H1 (cell line): ENCODE measurements around the gene CCL7. TPM values are rescaled to one million over a fixed set of nuclear protein-coding genes. Genes with fewer than 3 reads are reported as not detected.

ENCODE experiments used
- CTCF ChIA-PET: fragments of 300-600 bp; sonication (Branson Sonifier 250); formaldehyde crosslinking; loops from one replicate; lab custom pipeline; 2021; ENCODE audit not compliant: partially characterized antibody; lab: Charles Lee
- POLR2A ChIA-PET: fragments of 300-600 bp; sonication (Branson Sonifier 250); formaldehyde crosslinking; loops from one replicate; lab custom pipeline; 2021; ENCODE audit warnings: inconsistent platforms; ENCODE audit not compliant: partially characterized antibody; lab: Charles Lee
- DNase-seq, 2 experiments: peaks; one replicate each; pipeline versions ENCODE4 v3.0.0 to v3.0.0-alpha.2; 2010 to 2022; ENCODE audit warnings: low spot score in 2 of 2, low read depth in 1 of 2, mixed read lengths in 1 of 2
- FAIRE-seq: peaks from 2 replicates; lab custom pipeline; 2011; peaks lifted over from hg19 to GRCh38; lab: Jason Lieb, UNC
- H2AFZ ChIP-seq: 2 replicates; pipeline ENCODE4 v1.8.1; 2012; ENCODE audit warnings: low read length, inconsistent platforms
- H2AK5ac ChIP-seq: 2 replicates; pipeline ENCODE4 v1.6.1; 2013; ENCODE audit warnings: low read depth, low read length
- H2BK120ac ChIP-seq: replicated peaks from 2 replicates; pipeline ENCODE3; 2013; ENCODE audit warnings: low read depth, low read length, inconsistent platforms
- H2BK12ac ChIP-seq: 2 replicates; pipeline ENCODE4 v1.6.1; 2013; ENCODE audit warnings: low read depth, low read length
- H2BK15ac ChIP-seq: 2 replicates; pipeline ENCODE4 v1.6.1; 2013; ENCODE audit warnings: low read length
- H2BK20ac ChIP-seq: 2 replicates; pipeline ENCODE4 v1.6.1; 2013; ENCODE audit warnings: low read length
- H2BK5ac ChIP-seq: 2 replicates; pipeline ENCODE4 v1.6.1; 2013; ENCODE audit warnings: low read depth, low read length
- H3K14ac ChIP-seq: 2 replicates; pipeline ENCODE4 v1.6.1; 2013; ENCODE audit warnings: inconsistent platforms; ENCODE audit not compliant: insufficient read length
- H3K18ac ChIP-seq: 2 replicates; pipeline ENCODE4 v1.6.1; 2013; ENCODE audit warnings: low read length; ENCODE audit errors: extremely low read depth
- H3K23ac ChIP-seq: 2 replicates; pipeline ENCODE4 v1.6.1; 2013; ENCODE audit warnings: inconsistent platforms; ENCODE audit not compliant: insufficient read length
- H3K23me2 ChIP-seq: 2 replicates; pipeline ENCODE4 v1.6.1; 2013; ENCODE audit warnings: low read depth, low read length
- H3K27ac ChIP-seq: 2 replicates; pipeline ENCODE4 v1.6.1; 2011; ENCODE audit warnings: low read depth, low read length, inconsistent platforms
- H3K27me3 ChIP-seq, 4 experiments: replicated peaks in 1 of 4; 1 replicate in 1 of 4; 2 replicates in 3 of 4; pipeline versions ENCODE4 v1.6.1 to v1.8.1; 2011 to 2013; ENCODE audit warnings: low read length in 3 of 4, mild to moderate bottlenecking in 3 of 4, inconsistent platforms in 2 of 4, mixed read lengths in 2 of 4, moderate library complexity in 1 of 4; ENCODE audit not compliant: control insufficient read depth in 3 of 4, insufficient read depth in 3 of 4; ENCODE audit errors: extremely low read depth in 1 of 4
- H3K36me3 ChIP-seq, 4 experiments: 2 replicates each; pipeline versions ENCODE4 v1.6.1 to v1.8.1; 2011 to 2013; ENCODE audit warnings: mild to moderate bottlenecking in 4 of 4, low read length in 3 of 4, moderate library complexity in 2 of 4, control low read depth in 1 of 4, inconsistent platforms in 1 of 4; ENCODE audit not compliant: insufficient read depth in 4 of 4, control insufficient read depth in 2 of 4
- H3K4ac ChIP-seq: replicated peaks from 2 replicates; pipeline ENCODE3; 2013; ENCODE audit warnings: low read length, low read depth, mixed read lengths, inconsistent platforms; ENCODE audit not compliant: insufficient read length
- H3K4me1 ChIP-seq, 4 experiments: replicated peaks in 1 of 4; 1 replicate in 1 of 4; 2 replicates in 3 of 4; pipeline versions ENCODE4 v1.6.1 to v1.8.1; 2011 to 2013; ENCODE audit warnings: low read length in 3 of 4, inconsistent platforms in 2 of 4, mixed read lengths in 1 of 4; ENCODE audit not compliant: insufficient read depth in 4 of 4, control insufficient read depth in 3 of 4
- H3K4me2 ChIP-seq, 2 experiments: 2 replicates each; pipeline versions ENCODE4 v1.6.1 to v1.8.1; 2011 to 2013; ENCODE audit warnings: low read depth in 2 of 2, low read length in 2 of 2, control low read depth in 1 of 2, inconsistent platforms in 1 of 2, mild to moderate bottlenecking in 1 of 2; ENCODE audit not compliant: insufficient read depth in 1 of 2
- H3K4me3 ChIP-seq, 4 experiments: fragments of 200-600, 300-600 bp in 1 of 4; sonication (generic), shearing (Covaris generic), sonication (Bioruptor Twin) in 1 of 4; 2 replicates each; pipeline versions ENCODE4 v1.5.1 to v1.8.1; 2011 to 2016; ENCODE audit warnings: low read length in 4 of 4, low read depth in 3 of 4, control low read depth in 2 of 4, inconsistent platforms in 2 of 4, mild to moderate bottlenecking in 2 of 4, mixed read lengths in 1 of 4, moderate library complexity in 1 of 4; ENCODE audit not compliant: insufficient read depth in 2 of 4; ENCODE audit errors: extremely low read depth in 1 of 4
- H3K56ac ChIP-seq: replicated peaks from 2 replicates; pipeline ENCODE3; 2013; ENCODE audit warnings: low read depth, mild to moderate bottlenecking, mixed read lengths, low read length, inconsistent platforms; ENCODE audit not compliant: insufficient read length
- H3K79me1 ChIP-seq: 2 replicates; pipeline ENCODE4 v1.6.1; 2013; ENCODE audit warnings: low read depth, low read length, control low read depth
- H3K79me2 ChIP-seq, 2 experiments: 2 replicates each; pipeline versions ENCODE4 v1.6.1 to v1.8.1; 2012 to 2013; ENCODE audit warnings: low read length in 2 of 2, mild to moderate bottlenecking in 2 of 2, inconsistent platforms in 1 of 2; ENCODE audit not compliant: insufficient read depth in 2 of 2, control insufficient read depth in 1 of 2
- H3K9ac ChIP-seq, 4 experiments: replicated peaks in 1 of 4; 1 replicate in 1 of 4; 2 replicates in 3 of 4; pipeline versions ENCODE4 v1.6.1 to v1.8.1; 2011 to 2013; ENCODE audit warnings: low read depth in 3 of 4, low read length in 3 of 4, control low read depth in 2 of 4, mild to moderate bottlenecking in 2 of 4, moderate library complexity in 2 of 4, inconsistent platforms in 1 of 4; ENCODE audit errors: extremely low read depth in 1 of 4
- H3K9me3 ChIP-seq, 2 experiments: 2 replicates each; pipeline versions ENCODE4 v1.6.1 to v1.8.1; 2012 to 2013; ENCODE audit warnings: mild to moderate bottlenecking in 2 of 2, moderate library complexity in 2 of 2, control low read depth in 1 of 2, inconsistent platforms in 1 of 2, low read depth in 1 of 2, low read length in 1 of 2, mixed read lengths in 1 of 2; ENCODE audit not compliant: insufficient read depth in 2 of 2
- H4K20me1 ChIP-seq, 2 experiments: replicated peaks in 1 of 2; 2 replicates each; pipeline versions ENCODE3 to v1.8.1; 2011 to 2013; ENCODE audit warnings: inconsistent platforms in 2 of 2, low read length in 2 of 2, mild to moderate bottlenecking in 1 of 2; ENCODE audit not compliant: insufficient read depth in 2 of 2, control insufficient read depth in 1 of 2
- H4K5ac ChIP-seq: 2 replicates; pipeline ENCODE4 v1.6.1; 2013; ENCODE audit warnings: low read length, low read depth, mixed read lengths, inconsistent platforms; ENCODE audit not compliant: insufficient read length
- H4K8ac ChIP-seq: 2 replicates; pipeline ENCODE4 v1.8.0; 2013; ENCODE audit warnings: mild to moderate bottlenecking, moderate library complexity, low read length, inconsistent platforms; ENCODE audit not compliant: insufficient read depth; ENCODE audit errors: extremely low read depth
- H4K91ac ChIP-seq: replicated peaks from 2 replicates; pipeline ENCODE3; 2013; ENCODE audit warnings: low read length, mixed read lengths, inconsistent platforms; ENCODE audit not compliant: insufficient read length
- BCL11A ChIP-seq, 2 experiments: IDR thresholded peaks; one replicate each; pipeline ENCODE4 v1.6.1; 2011; ENCODE audit warnings: low read depth in 2 of 2, low read length in 2 of 2, mild to moderate bottlenecking in 2 of 2
- EZH2 ChIP-seq: fragments of 200-600 bp; sonication (generic); IDR thresholded peaks from 2 replicates; pipeline ENCODE4 v1.7.1; 2012; ENCODE audit warnings: low read depth, mild to moderate bottlenecking, moderate library complexity, low read length, inconsistent platforms; ENCODE audit not compliant: severe bottlenecking
- JUND ChIP-seq: IDR thresholded peaks from 2 replicates; pipeline ENCODE4 v1.6.1; 2011; ENCODE audit warnings: mild to moderate bottlenecking, improper control_type of control experiment, low read length
- KDM5A ChIP-seq: fragments of 200-600 bp; IDR thresholded peaks from 2 replicates; pipeline ENCODE4 v1.7.1; 2012; ENCODE audit warnings: mild to moderate bottlenecking, low read length, inconsistent platforms, mixed read lengths
- NANOG ChIP-seq: IDR thresholded peaks from 2 replicates; pipeline ENCODE4 v1.6.1; 2011; ENCODE audit warnings: low read length, low read depth, mild to moderate bottlenecking, inconsistent platforms; ENCODE audit not compliant: insufficient read depth, poor library complexity, severe bottlenecking
- PHF8 ChIP-seq: fragments of 200-600 bp; sonication (generic); conservative IDR thresholded peaks from 2 replicates; pipeline ENCODE4 v1.7.1; 2012; ENCODE audit warnings: low read depth, mild to moderate bottlenecking, inconsistent platforms, low read length, moderate library complexity
- RNF2 ChIP-seq: fragments of 200-900, 300-1000 bp; sonication (generic); IDR thresholded peaks from 2 replicates; pipeline ENCODE4 v1.7.1; 2016; ENCODE audit warnings: borderline replicate concordance, low read depth, mild to moderate bottlenecking, antibody characterized with exemption, low read length; ENCODE audit not compliant: poor library complexity, severe bottlenecking; ENCODE audit errors: missing control alignments
- RXRA ChIP-seq: IDR thresholded peaks from 2 replicates; pipeline ENCODE4 v1.6.1; 2011; ENCODE audit warnings: low read depth, mild to moderate bottlenecking, low read length, moderate library complexity; ENCODE audit not compliant: insufficient read depth
- SIX5 ChIP-seq: IDR thresholded peaks from 2 replicates; pipeline ENCODE4 v1.6.1; 2011; ENCODE audit warnings: mild to moderate bottlenecking, low read depth, low read length
- SP2 ChIP-seq: IDR thresholded peaks from 2 replicates; pipeline ENCODE4 v1.6.1; 2012; ENCODE audit warnings: mild to moderate bottlenecking, low read length, inconsistent platforms
- YY1 ChIP-seq: IDR thresholded peaks from 2 replicates; pipeline ENCODE4 v1.6.1; 2011; ENCODE audit warnings: low read depth, mild to moderate bottlenecking, low read length
- WGBS, 2 experiments: shearing (Covaris generic) in 1 of 2; methylation state at CpG; one replicate each; pipeline versions ENCODE4 v1.1.6 to v1.1.7; 2013 to 2015; ENCODE audit warnings: low lambda C conversion rate in 2 of 2, mixed read lengths in 2 of 2, inconsistent platforms in 1 of 2, low coverage in 1 of 2, missing lambda C conversion rate in 1 of 2; ENCODE audit not compliant: insufficient replicate concordance in 2 of 2, insufficient coverage in 1 of 2, insufficient read length in 1 of 2; ENCODE audit errors: extremely low coverage in 1 of 2, missing lambda C conversion rate in 1 of 2; 5-methylcytosine and 5-hydroxymethylcytosine counted together
- polyA plus RNA-seq, 7 experiments: library from polyadenylated mRNA; depleted of rRNA in 3 of 7; stranded (reverse) in 5 of 7; unstranded in 2 of 7; fragments of >200 nt in 5 of 7; fragments of 200-250 nt in 2 of 7; gene quantifications; 1 replicate in 5 of 7; 2 replicates in 1 of 7; 4 replicates in 1 of 7; pipeline versions ENCODE4 v1.2.1 to v1.2.3, GENCODE V29; 2011 to 2013; ENCODE audit warnings: missing spikeins in 2 of 7, mixed read lengths in 2 of 7
- total RNA-seq: library from RNA; stranded (reverse); fragmentation: NEBNext Ultra II Directional; extraction: Animal tissue kit (Norgen Biotek cat#: 25700); gene quantifications from 2 replicates; pipeline ENCODE4 v1.2.1, GENCODE V29; 2021
- TF ChIP-seq, protein P1 (sequence below): IDR thresholded peaks from 2 replicates; pipeline ENCODE4 v1.6.1; 2012; ENCODE audit warnings: inconsistent platforms
- TF ChIP-seq, protein P2 (sequence below): IDR thresholded peaks from 2 replicates; pipeline ENCODE4 v1.6.1; 2011; ENCODE audit warnings: low read depth, mild to moderate bottlenecking, low read length; ENCODE audit not compliant: insufficient read depth

CCL7 gene
- total and polyA plus RNA-seq, 2 of the 8 experiments (the other 6 are each of a cell fraction or from before 2014, with no cell fraction given) = not detected

DNA sequence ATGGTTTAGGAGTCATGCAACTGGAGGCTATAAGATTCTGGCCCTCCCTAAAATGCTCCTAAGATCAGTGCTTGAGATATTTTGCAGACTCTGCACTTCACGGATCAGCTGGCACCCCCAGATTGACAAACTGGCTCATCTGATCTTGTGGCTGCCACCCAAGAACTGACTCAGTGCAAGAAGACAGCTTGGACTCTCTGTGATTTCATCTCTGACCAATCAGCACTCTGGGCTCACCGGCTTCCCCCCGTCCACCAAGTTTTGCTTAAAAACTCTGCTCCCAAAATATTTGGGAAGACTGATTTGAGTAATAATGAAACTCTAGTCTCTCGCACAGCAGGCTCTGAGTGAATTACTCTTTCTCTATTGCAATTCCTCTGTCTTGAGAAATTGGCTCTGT is 41.2 kb upstream of the CCL7 start:
- H2BK20ac ChIP-seq = no peak overlapping the region
- no peak overlapping the region for H2AFZ ChIP-seq
- no peak overlapping the region for H3K56ac ChIP-seq
- no peak overlapping the region for H2BK5ac ChIP-seq
- H3K23ac ChIP-seq = no peak overlapping the region
- no peak overlapping the region for H3K18ac ChIP-seq
- H3K27ac ChIP-seq = no peak overlapping the region
- H3K9ac ChIP-seq = no peak overlapping the region
- no peak overlapping the region for H2BK120ac ChIP-seq
- H3K79me1 ChIP-seq = no peaks in the 10 kb centered on the region
- H4K20me1 ChIP-seq = no peaks in the 10 kb centered on the region
- FAIRE-seq = no peak
- no peak overlapping the region for H3K4me2 ChIP-seq
- no peak for DNase-seq
- no peaks in the 10 kb centered on the region for H3K27me3 ChIP-seq
- H4K8ac ChIP-seq = no peak overlapping the region
- ChIA-PET CTCF (interaction anchor here (2.0 kb wide), 1 partner anchor 28 kb away, joined by 8 read pairs; no protein-coding TSS in a partner anchor), POLR2A (no interaction called here)
- no peak overlapping the region for H3K4me3 ChIP-seq
- peaks cover 0 to 5% (median 0%) of the 10 kb centered on the region in 4 experiments; a peak in 1 of 7 replicates for H3K4me1 ChIP-seq
- H3K79me2 ChIP-seq = no peaks in the 10 kb centered on the region
- no peak overlapping the region for H2BK12ac ChIP-seq
- H3K14ac ChIP-seq = no peak overlapping the region
- no peaks in the 10 kb centered on the region for H3K36me3 ChIP-seq
- H4K5ac ChIP-seq = no peak overlapping the region
- H2AK5ac ChIP-seq = no peak overlapping the region
- H3K4ac ChIP-seq = no peak overlapping the region
- no peak overlapping the region for H4K91ac ChIP-seq
- H3K23me2 ChIP-seq = no peaks in the 10 kb centered on the region
- whole genome bisulfite sequencing, 2 experiments = 87% methylated on average over 4 of the region's 4 CpGs; no CpG with 5 or more reads in 1 of the 2 experiments
- peaks cover 4 to 7% of the 10 kb centered on the region in 2 experiments; a peak in 2 of 4 replicates for H3K9me3 ChIP-seq
- H2BK15ac ChIP-seq = no peak overlapping the region
- TF ChIP-seq BCL11A (IDR thresholded peaks at IDR 0.05; ENCODE audit: low read depth in 2 of 2, low read length in 2 of 2) (no peak), SIX5 (no peak), RNF2 (no peak), PHF8 (no peak), EZH2 (no peak), JUND (no peak), KDM5A (no peak), SP2 (no peak), RXRA (no peak), YY1 (no peak), NANOG (no peak)
- TF ChIP-seq, protein P1, sequence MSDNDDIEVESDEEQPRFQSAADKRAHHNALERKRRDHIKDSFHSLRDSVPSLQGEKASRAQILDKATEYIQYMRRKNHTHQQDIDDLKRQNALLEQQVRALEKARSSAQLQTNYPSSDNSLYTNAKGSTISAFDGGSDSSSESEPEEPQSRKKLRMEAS = no peak
- TF ChIP-seq, protein P2, sequence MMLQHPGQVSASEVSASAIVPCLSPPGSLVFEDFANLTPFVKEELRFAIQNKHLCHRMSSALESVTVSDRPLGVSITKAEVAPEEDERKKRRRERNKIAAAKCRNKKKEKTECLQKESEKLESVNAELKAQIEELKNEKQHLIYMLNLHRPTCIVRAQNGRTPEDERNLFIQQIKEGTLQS = no peak
